ENCODE measurements around the gene SLCO1B3.

DNA sequence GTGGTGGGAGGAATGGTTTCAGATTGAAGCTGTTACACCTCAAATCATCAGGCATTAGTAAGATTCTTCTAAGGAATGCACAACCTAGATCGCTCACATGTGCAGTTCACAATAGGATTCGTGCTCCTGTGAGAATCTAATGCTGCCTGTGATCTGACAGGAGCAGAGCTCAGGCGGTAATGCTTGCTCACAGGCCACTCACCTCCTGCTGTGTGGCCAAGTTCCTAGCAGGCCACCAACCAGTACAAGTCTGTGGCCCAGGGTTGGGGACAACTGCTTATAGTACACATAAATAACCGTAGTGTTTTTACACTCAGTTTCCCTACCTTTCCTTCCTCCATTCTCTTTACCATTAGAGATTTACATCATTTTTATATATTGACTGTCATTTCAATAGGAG lies 121.4 kb downstream of the SLCO1B3 start:
- TF ChIP-seq, protein P1, sequence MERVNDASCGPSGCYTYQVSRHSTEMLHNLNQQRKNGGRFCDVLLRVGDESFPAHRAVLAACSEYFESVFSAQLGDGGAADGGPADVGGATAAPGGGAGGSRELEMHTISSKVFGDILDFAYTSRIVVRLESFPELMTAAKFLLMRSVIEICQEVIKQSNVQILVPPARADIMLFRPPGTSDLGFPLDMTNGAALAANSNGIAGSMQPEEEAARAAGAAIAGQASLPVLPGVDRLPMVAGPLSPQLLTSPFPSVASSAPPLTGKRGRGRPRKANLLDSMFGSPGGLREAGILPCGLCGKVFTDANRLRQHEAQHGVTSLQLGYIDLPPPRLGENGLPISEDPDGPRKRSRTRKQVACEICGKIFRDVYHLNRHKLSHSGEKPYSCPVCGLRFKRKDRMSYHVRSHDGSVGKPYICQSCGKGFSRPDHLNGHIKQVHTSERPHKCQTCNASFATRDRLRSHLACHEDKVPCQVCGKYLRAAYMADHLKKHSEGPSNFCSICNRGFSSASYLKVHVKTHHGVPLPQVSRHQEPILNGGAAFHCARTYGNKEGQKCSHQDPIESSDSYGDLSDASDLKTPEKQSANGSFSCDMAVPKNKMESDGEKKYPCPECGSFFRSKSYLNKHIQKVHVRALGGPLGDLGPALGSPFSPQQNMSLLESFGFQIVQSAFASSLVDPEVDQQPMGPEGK (CRISPR knock-in tag; IDR thresholded peaks at IDR 0.05; ENCODE audit: borderline replicate concordance) = no peak
- TF ChIP-seq, protein P2, sequence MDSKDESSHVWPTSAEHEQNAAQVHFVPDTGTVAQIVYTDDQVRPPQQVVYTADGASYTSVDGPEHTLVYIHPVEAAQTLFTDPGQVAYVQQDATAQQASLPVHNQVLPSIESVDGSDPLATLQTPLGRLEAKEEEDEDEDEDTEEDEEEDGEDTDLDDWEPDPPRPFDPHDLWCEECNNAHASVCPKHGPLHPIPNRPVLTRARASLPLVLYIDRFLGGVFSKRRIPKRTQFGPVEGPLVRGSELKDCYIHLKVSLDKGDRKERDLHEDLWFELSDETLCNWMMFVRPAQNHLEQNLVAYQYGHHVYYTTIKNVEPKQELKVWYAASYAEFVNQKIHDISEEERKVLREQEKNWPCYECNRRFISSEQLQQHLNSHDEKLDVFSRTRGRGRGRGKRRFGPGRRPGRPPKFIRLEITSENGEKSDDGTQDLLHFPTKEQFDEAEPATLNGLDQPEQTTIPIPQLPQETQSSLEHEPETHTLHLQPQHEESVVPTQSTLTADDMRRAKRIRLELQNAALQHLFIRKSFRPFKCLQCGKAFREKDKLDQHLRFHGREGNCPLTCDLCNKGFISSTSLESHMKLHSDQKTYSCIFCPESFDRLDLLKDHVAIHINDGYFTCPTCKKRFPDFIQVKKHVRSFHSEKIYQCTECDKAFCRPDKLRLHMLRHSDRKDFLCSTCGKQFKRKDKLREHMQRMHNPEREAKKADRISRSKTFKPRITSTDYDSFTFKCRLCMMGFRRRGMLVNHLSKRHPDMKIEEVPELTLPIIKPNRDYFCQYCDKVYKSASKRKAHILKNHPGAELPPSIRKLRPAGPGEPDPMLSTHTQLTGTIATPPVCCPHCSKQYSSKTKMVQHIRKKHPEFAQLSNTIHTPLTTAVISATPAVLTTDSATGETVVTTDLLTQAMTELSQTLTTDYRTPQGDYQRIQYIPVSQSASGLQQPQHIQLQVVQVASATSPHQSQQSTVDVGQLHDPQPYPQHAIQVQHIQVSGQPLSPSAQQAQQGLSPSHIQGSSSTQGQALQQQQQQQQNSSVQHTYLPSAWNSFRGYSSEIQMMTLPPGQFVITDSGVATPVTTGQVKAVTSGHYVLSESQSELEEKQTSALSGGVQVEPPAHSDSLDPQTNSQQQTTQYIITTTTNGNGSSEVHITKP (IDR thresholded peaks at IDR 0.05; ENCODE audit: partially characterized antibody) = no peak
- TF ChIP-seq PRMT5 (CRISPR knock-in tag; IDR thresholded peaks at IDR 0.05) = no peak
- TF ChIP-seq, protein P3, sequence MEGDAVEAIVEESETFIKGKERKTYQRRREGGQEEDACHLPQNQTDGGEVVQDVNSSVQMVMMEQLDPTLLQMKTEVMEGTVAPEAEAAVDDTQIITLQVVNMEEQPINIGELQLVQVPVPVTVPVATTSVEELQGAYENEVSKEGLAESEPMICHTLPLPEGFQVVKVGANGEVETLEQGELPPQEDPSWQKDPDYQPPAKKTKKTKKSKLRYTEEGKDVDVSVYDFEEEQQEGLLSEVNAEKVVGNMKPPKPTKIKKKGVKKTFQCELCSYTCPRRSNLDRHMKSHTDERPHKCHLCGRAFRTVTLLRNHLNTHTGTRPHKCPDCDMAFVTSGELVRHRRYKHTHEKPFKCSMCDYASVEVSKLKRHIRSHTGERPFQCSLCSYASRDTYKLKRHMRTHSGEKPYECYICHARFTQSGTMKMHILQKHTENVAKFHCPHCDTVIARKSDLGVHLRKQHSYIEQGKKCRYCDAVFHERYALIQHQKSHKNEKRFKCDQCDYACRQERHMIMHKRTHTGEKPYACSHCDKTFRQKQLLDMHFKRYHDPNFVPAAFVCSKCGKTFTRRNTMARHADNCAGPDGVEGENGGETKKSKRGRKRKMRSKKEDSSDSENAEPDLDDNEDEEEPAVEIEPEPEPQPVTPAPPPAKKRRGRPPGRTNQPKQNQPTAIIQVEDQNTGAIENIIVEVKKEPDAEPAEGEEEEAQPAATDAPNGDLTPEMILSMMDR (IDR thresholded peaks at IDR 0.05 in 2 of 3, conservative IDR thresholded peaks at IDR 0.05 in 1 of 3; ENCODE audit: insufficient read depth in 2 of 3, low read depth in 1 of 3, low read length in 3 of 3) = no peak
- TF ChIP-seq, protein P4, sequence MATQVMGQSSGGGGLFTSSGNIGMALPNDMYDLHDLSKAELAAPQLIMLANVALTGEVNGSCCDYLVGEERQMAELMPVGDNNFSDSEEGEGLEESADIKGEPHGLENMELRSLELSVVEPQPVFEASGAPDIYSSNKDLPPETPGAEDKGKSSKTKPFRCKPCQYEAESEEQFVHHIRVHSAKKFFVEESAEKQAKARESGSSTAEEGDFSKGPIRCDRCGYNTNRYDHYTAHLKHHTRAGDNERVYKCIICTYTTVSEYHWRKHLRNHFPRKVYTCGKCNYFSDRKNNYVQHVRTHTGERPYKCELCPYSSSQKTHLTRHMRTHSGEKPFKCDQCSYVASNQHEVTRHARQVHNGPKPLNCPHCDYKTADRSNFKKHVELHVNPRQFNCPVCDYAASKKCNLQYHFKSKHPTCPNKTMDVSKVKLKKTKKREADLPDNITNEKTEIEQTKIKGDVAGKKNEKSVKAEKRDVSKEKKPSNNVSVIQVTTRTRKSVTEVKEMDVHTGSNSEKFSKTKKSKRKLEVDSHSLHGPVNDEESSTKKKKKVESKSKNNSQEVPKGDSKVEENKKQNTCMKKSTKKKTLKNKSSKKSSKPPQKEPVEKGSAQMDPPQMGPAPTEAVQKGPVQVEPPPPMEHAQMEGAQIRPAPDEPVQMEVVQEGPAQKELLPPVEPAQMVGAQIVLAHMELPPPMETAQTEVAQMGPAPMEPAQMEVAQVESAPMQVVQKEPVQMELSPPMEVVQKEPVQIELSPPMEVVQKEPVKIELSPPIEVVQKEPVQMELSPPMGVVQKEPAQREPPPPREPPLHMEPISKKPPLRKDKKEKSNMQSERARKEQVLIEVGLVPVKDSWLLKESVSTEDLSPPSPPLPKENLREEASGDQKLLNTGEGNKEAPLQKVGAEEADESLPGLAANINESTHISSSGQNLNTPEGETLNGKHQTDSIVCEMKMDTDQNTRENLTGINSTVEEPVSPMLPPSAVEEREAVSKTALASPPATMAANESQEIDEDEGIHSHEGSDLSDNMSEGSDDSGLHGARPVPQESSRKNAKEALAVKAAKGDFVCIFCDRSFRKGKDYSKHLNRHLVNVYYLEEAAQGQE (IDR thresholded peaks at IDR 0.05; ENCODE audit: borderline replicate concordance) = no peak
- TF ChIP-seq, protein P4 (CRISPR knock-in tag; IDR thresholded peaks at IDR 0.05; ENCODE audit: low read depth) = no peak
- no peak for TF ChIP-seq FUS (optimal IDR thresholded peaks at IDR 0.05; ENCODE audit: low read depth, low read length)
- TF ChIP-seq, protein P5, sequence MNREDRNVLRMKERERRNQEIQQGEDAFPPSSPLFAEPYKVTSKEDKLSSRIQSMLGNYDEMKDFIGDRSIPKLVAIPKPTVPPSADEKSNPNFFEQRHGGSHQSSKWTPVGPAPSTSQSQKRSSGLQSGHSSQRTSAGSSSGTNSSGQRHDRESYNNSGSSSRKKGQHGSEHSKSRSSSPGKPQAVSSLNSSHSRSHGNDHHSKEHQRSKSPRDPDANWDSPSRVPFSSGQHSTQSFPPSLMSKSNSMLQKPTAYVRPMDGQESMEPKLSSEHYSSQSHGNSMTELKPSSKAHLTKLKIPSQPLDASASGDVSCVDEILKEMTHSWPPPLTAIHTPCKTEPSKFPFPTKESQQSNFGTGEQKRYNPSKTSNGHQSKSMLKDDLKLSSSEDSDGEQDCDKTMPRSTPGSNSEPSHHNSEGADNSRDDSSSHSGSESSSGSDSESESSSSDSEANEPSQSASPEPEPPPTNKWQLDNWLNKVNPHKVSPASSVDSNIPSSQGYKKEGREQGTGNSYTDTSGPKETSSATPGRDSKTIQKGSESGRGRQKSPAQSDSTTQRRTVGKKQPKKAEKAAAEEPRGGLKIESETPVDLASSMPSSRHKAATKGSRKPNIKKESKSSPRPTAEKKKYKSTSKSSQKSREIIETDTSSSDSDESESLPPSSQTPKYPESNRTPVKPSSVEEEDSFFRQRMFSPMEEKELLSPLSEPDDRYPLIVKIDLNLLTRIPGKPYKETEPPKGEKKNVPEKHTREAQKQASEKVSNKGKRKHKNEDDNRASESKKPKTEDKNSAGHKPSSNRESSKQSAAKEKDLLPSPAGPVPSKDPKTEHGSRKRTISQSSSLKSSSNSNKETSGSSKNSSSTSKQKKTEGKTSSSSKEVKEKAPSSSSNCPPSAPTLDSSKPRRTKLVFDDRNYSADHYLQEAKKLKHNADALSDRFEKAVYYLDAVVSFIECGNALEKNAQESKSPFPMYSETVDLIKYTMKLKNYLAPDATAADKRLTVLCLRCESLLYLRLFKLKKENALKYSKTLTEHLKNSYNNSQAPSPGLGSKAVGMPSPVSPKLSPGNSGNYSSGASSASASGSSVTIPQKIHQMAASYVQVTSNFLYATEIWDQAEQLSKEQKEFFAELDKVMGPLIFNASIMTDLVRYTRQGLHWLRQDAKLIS (CRISPR knock-in tag; IDR thresholded peaks at IDR 0.05) = no peak
- TF ChIP-seq POLR2AphosphoS5 (IDR thresholded peaks at IDR 0.05; ENCODE audit: control insufficient read depth, insufficient read depth, low read depth, low read length) = no peak
- TF ChIP-seq SRF (CRISPR knock-in tag; IDR thresholded peaks at IDR 0.05) = no peak
- TF ChIP-seq NR2C2 (CRISPR knock-in tag; IDR thresholded peaks at IDR 0.05) = no peak
- no peak for TF ChIP-seq NR2C2 (tag; IDR thresholded peaks at IDR 0.05)
